CD4-positive, alpha-beta T cell treated with Interleukin-6 at 100 ng/mL for 8 hours (primary cell): Measurements from ENCODE around the gene MID1.

Experiments
- DNase-seq: peaks from one replicate; pipeline ENCODE4 v3.0.0-alpha.2; 2020; ENCODE audit warnings: mixed read lengths, low spot score

MID1 gene, protein sequence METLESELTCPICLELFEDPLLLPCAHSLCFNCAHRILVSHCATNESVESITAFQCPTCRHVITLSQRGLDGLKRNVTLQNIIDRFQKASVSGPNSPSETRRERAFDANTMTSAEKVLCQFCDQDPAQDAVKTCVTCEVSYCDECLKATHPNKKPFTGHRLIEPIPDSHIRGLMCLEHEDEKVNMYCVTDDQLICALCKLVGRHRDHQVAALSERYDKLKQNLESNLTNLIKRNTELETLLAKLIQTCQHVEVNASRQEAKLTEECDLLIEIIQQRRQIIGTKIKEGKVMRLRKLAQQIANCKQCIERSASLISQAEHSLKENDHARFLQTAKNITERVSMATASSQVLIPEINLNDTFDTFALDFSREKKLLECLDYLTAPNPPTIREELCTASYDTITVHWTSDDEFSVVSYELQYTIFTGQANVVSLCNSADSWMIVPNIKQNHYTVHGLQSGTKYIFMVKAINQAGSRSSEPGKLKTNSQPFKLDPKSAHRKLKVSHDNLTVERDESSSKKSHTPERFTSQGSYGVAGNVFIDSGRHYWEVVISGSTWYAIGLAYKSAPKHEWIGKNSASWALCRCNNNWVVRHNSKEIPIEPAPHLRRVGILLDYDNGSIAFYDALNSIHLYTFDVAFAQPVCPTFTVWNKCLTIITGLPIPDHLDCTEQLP

GRCh38 chrX:10620121-10620699, at the start of gene MID1:
TSS of gene MID1 (minus strand) at chrX:10620585. CDS start at chrX:10567547, 53,038 bp downstream.
- no peak for DNase-seq

DNA sequence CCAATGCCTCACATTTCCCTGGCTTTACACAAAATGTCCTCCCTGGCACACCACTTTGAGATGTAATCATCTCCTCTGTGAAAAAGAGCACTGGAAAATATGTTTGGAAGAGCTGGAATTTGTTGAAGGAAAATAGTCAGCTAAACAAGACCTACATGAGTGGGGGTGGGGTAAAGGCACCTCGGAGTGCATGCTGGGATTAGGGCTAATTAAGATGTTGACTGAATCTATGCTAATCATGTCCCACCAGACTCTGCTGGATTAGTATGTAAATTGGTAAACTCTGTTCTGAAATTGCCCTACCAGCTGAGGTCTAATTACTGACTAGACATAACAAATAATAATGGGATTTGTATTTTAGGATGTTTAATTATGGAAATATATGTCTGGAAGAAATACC, 46.8 kb upstream of the MID1 start:
- DNase-seq: no peak

- no peak for DNase-seq
Measured at GRCh38 chrX:10666102-10666501, 45.7 kb upstream of the MID1 start.

DNA sequence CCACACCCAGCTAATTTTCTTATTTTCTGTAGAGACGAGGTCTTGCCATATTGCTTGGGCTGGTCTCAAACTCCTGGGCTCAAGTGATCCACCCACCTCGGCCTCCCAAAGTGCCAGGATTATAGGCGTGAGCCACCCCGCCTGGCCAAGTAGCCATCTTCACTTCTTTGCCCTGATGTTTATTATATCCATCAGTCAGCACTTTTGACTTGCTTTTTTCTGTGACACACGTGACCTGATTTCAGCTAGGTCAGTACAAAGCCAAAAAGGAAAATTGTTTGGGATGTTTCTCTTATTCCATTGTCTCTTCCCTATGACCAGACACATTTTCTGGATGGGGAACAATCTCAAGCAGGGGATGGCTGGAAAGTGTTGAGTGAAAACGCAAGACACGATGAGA, 45.3 kb upstream of the MID1 start:
- DNase-seq: no peak

DNA sequence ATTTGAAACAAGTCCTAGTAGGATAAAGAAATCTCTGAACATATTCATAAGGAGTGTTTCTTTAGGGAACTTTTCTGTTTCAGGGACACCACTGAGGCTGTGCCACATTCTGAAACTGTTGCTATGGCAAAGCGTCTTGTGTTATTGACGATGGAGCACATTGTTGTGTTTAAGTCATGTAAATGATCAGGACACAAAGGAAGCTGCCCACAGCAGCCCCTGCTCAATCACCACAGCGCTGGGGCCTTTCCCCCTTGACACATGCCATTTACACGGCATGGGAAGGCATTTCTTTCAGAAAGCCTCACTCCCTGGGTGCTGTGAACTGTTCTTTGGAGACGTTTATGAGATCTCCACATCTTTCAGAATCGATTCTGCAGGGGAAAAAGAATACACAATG, 39.8 kb upstream of the MID1 start:
- DNase-seq: no peak

- no peak for DNase-seq
Measured at GRCh38 chrX:10656214-10656613, 35.8 kb upstream of the MID1 start.

DNA sequence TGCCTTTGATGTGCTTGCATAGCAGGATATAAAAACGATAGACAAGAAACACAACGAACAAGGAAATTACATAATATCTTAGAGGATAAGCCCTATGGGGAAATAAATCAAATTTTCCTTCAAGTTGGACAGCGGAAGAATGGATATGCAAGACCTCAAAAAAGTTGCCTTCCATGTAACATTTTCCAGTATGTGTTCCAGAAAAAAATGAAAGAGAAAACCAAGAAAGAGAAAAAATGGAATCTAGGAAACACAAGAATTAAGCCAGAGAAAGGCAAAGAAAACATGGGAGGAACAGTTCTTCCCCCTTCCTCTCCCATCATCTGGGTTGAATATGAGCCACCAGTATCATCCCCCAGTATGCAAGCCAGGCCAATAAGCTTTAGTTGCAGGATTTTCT, 34.6 kb upstream of the MID1 start:
- no peak for DNase-seq

- DNase-seq: no peak
Measured at GRCh38 chrX:10653302-10653701, 32.9 kb upstream of the MID1 start.

GRCh38 chrX:10649265-10649664, 28.9 kb upstream of the MID1 start:
- DNase-seq: no peak

- DNase-seq: no peak
Measured at GRCh38 chrX:10648614-10649013, 28.2 kb upstream of the MID1 start.

DNA sequence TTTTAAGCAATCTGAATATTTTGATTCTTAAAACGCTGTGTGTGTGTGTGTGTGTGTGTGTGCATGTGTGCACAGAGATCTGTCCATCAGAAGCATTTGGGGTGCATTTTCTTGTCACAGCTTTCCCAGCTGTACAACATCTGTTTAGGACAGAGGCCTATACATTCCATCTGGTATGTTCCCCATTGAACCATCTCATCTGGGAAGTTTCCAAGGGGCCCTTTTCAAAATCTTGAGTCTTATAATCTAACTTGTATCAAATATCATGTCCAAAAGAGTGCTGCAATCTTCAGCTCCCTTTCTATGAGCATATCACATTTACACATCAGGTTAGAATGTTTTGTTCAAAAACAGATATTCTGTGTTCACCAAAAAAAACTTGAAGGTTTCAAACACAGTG, 16.5 kb upstream of the MID1 start:
- no peak for DNase-seq

- DNase-seq: no peak
Measured at GRCh38 chrX:10636337-10636736, 16.0 kb upstream of the MID1 start.

- DNase-seq: no peak
Measured at GRCh38 chrX:10634392-10635161, 14.2 kb upstream of the MID1 start.

DNA sequence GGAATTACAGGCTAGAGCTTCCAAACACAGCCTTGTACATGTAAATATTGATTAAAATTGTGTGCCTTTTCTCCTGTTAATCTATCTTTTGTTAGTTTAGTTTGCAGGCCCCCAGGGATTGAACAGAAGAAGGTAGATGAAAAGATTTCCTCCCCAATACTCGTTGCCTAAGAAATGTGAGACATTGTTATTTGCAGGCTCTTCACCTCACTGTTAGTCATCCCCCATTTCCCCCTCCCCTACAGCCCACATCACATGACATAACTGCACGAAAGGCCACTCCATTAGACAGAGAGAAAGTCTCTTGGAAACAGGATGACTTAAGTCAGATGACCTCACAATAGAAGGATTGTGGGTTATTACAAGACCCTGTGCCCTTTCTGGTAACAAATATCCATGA, 13.3 kb upstream of the MID1 start:
- DNase-seq: no peak

DNA sequence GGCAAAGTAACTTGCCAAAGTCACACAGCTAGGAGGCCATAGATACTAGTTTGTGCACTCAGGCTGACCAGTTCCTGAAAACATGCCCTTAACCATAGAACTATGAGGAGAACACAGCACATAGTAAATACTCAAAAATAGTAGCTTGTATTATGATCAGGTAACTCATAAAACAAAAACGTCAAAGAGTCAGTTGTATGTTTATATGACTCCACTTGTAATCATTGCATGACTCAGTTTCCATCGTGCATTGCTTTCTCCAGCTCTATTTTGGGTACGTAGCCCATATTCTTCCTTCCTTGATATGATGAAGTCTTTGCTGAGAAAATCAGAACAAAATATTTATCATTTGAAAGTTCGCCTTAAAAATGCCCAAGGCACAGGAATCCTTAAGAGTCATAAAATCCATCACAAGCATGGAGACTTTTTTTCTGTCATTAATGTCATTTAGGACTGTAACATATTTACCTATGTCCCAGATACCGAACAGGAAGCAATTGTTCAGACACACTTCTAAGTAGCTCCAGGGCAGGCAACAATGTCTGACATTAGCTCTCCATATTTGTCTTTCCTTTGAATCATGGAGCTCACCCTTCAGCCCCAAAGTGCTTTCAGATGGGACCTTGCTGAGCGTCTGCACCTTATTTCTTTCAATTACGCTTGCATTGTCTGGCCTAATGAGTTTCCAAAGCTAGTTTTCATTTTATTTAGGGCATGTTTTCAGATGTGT, 11.2 kb upstream of the MID1 start:
- DNase-seq: no peak

GRCh38 chrX:10630320-10630719, 9.9 kb upstream of the MID1 start:
- DNase-seq: no peak

- DNase-seq: no peak
Measured at GRCh38 chrX:10629905-10630304, 9.5 kb upstream of the MID1 start.

DNA sequence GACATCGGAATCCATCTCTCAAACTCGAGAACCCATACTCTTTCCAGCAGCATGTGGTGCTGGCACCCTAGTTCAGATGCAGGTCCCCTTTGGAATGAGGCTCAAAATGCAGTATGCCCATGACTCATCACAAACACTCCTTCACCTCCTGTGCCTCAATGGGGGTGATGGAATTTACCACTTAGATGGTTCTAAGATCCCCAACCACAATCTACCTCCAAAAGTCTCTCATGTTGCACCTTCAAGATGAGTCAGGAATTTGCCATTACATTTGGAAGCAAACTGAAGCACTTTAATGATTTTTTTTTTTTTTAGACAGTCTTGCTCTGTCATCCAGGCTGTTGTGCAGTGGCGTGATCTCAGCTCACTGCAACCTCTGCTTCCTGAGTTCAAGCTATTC, 8.5 kb upstream of the MID1 start:
- DNase-seq: no peak

DNA sequence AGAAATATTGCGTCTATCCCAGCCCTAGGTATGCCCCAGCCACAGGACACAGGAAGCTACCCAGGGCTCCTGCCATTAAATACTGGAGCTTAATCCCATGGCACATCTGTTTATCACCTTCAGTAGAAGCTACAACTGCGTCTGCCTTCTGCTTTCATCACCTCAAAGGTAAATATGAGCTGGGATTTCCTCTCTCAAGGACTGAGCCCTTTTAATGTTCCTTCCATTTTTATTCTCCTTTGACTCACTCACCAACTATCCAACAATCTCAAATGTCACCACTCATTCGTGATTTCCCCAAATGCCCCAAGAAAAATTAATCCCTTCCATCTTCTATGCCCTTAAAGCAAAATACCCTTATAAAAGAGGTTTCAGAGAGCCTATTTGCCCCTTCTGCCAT, 1.8 kb upstream of the MID1 start:
- no peak for DNase-seq

- no peak for DNase-seq
Measured at GRCh38 chrX:10619425-10620046, 849 bp downstream of the MID1 start.

DNA sequence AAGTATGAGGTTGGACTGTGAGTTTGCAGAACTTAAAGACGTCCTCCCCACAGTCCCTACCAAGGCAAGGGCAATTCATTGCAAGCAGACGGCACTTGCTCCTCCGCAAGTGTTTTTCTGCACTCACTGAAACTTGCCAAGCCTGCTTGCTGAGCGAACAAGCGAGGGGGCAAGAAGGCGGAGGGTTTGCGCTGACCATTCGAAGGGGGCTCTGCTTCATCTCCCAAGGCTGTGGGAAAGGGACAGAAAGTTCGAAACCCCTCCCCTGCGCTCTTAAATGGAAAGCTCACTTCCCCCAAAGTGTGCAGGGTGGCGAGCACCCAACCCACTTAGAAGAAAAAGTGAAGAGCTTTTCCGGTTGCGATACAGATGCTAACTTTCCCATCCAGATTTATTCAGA, 1.4 kb downstream of the MID1 start:
- no peak for DNase-seq

DNA sequence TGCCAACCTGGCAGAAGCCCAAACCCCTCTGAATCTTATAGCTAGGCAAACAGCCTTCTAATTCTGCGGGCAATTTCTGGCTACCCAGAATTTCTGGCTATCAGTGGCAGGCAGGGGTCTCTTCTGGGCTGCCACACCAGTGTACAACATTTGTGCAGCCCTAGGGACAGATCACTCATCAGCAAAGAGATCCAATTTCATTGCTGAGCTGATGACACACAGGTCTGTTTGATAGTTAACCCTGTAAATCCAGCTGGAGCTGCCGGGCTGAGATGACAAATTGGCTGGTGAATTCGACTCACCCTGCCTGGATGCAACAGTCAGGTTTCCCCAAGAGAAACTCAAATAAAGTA, 2.4 kb downstream of the MID1 start:
- no peak for DNase-seq
